ENCODE data around the gene FGF21.
A peak's percentile ranks its signal among the peaks of the same experiment; 100 is the strongest.
"Not testable (repeated sequence)": the region's sequence is repeated elsewhere in the genome, so short reads cannot be mapped to it uniquely, and the experiment has no call there.

Gene FGF21, protein sequence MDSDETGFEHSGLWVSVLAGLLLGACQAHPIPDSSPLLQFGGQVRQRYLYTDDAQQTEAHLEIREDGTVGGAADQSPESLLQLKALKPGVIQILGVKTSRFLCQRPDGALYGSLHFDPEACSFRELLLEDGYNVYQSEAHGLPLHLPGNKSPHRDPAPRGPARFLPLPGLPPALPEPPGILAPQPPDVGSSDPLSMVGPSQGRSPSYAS

DNA sequence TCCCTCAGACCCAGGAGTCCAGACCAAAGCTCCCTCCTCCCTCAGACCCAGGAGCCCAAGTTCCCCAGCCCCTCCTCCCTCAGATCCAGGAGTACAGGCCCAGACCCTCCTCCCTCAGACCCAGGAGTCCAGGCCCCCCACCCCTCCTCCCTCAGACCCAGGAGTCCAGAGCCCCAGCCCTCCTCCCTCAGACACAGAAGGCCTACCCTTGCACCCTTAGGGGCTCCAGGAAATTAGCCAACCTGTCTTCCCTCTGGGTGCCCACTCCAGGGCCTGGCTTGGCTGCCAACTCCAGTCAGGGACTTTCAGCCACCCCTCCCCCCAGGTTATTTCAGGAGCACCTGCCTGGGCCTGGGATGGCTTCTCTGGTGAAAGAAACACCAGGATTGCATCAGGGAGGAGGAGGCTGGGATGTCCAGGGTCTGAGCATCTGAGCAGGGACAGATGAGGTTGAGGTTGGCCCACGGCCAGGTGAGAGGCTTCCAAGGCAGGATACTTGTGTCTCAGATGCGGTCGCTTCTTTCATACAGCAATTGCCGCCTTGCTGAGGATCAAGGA lies at the start of gene FGF21:
Gene FGF21, plus strand, starts transcription at position 441 of the 558 bp plus-strand sequence. CDS start 713 bp downstream, outside the sequence.
- DNase-seq (ENCODE audit: low spot score) = no peak

DNA sequence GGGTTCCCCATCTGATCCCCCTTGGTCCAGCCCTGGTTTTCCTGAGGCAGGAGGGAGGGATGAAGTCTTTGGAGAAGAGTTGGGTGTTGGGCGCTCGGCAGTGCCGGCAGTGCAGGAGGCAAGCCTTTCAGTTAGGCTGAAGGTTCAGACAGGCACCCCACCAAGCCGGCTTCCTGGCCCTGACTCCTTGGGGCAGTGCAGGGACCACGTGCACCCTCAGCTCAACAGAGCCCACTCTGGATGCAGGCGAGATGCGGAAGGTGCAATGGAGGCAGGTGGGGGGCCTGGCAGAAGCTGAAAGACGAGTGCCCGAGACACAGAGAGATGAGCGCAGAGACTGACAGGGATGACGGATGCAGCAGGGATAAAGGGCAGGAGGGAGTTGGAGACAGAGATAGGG lies 46.9 kb upstream of the FGF21 start:
- DNase-seq (ENCODE audit: low spot score) = no peak

DNA sequence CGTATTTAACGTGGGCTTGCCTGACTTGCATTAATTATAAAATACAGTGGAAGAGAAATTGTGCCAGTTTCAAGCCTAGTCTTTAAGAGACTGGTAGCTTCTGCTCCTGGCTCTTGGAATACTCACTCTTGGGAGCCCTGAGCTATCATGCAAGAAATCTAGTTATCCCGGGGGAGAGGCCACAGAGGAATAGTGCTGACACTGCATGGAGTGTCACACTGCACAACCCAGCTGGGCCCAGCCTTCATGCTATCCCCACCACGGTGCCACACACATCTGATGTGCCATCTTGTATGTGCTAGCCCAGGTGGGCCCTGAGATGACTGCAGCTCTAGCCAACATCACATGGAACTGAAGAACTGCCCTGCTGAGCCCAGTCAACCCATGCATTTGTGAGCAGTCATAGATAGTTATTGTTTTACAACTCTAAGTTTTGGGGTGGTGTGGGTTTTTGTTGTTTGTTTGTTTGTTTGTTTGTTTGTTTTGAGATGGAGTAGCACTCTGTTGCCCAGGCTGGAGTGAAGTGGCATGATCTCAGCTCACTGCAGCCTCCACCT lies 44.1 kb upstream of the FGF21 start:
- no peak for DNase-seq (ENCODE audit: low spot score)

DNA sequence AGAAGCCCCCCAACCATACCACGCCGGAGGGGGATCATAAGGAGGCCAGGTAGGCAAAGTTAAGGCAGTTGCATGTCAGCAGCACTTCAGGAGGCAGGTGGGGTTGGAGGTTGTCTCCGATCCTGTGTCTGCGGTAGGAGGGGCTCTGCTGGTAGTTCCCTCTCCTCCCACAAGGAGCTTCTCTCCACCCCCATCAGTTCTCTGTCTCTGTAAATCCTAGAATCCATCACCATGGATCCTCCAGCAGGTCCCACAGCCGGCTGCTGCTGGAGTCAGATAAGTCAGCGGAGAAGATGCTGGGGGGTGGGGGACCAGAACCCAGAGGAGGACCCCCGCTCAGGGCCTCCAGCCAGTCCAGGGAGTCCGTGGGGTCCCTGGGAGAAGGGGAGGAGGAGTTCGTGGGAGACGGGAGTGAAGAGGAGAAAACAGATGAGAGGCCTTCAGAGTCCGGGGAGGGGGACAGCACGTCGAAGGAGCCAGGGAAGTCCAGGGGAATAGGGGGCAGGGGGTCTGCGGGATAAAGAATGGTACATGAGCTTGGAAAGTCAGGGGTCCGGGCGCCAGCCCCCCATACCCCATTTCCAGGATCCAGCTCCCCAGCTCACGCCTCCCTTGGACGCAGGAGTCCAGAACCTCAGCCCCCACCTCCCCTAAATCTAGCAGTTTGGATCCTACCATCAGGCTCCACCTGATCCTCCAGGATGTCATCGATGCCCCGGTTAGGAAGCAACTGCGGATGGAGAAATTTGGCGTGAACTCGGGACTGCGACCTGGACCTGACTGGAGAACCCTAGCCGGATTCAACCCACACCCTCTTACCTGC lies 42.1 kb upstream of the FGF21 start:
- DNase-seq (ENCODE audit: low spot score) = no peak

DNA sequence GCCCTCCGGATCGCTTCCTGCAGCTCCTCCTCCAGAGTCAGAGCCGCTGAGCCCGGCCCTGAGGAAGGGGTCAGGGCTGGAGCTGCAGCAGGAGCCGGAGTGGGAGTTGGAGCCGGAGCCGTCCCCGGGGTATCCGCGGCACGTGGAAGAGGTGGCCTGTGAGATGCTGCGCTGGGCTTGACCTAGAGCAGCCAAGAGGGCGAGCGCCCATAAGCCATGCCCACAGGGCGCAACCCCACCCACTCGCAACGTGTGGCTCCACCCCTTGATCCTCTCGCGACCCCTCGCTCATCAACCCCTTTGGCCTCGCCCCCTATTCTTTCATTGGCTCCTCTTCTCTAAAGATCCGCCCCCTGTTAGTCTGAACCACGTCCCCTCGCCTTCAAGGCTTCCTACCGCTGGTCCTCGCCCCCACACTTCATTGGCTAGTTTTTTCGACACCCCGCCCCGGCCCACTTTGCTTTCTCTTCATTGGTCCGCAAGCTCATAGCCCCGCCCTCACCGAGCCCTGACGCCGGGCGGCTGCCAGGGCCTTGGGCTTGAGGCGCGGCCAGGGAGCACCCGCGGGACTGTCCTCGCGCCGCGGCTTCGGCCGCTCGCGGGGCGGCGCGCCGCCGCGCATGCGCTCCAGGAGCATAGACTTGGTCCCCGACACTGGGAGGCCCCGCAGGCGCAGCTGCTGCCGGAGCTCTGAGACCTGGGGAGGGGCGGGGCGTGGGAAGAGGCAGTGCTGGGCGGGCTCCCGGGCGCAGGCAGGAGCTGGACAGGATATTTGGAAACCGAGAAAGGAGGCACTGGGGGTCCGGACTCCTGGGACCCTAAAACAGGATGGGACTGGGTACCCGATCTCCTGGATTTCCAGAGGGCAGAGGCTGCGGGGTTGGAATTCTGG lies 41.2 kb upstream of the FGF21 start:
- DNase-seq (ENCODE audit: low spot score) = peak; percentile 98

DNA sequence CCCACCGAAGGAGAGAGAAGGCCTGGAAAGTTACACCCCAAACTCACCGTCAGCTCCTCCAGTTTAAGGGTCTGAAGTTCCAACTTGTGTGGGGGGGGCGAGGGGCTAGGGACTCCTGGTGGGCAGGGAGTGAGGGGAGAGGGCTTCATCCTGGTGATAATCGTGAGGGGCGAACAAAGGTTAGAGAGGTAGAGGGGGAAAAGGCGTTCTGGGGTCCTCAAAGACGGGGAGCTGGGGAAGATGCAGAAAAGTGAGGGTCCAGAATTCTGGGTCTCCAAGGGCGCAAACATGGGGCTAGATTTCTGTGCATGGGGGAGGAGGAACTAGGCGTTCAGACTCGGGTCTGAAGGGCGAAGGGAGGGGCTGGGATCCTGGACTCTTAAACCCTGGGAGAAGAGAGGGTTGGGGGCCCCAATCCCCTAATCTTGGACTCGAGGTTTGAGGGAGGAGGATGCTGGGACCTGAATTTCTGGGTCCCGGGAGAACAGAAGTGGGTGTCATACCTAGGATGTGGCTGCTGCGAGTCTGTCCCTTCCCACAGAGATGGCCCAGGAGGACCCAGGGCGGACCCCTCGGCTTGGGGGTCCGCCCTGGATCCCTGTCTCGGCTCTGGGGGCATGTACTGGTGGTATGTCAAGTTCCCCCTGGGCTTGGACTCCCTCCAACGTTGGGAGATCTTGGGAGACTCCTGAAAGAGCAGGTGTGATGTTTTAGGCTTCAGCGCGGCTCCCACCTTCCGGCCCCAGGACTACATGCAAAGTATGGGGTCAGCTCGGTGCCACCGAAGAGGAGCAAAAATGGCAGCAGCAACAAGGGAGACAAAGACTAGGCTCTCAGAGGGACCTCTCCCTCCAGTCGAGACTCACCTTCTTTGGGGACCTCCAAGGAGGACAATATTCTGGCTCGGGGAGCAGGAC lies 40.3 kb upstream of the FGF21 start:
- no peak for DNase-seq (ENCODE audit: low spot score)

DNA sequence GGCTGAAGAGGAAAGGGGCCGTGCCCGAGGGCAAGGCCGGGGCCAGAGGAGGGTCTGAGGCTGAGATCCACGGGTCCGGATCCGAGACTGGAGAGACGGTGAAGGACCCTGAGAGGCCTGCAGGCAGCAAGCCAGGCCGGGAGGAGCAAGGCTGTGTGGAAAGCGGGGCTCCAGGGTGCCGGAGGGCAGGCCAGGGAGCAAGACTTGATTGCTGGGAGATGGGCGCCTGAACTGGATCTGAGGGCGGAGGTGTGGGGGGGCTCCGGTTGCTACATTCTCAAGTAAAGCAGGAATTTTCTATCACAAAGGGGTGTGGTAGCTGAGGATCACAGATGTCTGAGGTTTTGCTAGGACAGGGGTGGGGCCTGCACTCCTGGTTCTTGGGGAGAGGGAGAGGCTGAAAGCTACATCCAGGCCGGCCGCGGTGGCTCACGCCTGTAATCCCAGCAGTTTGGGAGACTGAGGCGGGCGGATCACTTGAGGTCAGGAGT lies 39.6 kb upstream of the FGF21 start:
- no peak for DNase-seq (ENCODE audit: low spot score)

DNA sequence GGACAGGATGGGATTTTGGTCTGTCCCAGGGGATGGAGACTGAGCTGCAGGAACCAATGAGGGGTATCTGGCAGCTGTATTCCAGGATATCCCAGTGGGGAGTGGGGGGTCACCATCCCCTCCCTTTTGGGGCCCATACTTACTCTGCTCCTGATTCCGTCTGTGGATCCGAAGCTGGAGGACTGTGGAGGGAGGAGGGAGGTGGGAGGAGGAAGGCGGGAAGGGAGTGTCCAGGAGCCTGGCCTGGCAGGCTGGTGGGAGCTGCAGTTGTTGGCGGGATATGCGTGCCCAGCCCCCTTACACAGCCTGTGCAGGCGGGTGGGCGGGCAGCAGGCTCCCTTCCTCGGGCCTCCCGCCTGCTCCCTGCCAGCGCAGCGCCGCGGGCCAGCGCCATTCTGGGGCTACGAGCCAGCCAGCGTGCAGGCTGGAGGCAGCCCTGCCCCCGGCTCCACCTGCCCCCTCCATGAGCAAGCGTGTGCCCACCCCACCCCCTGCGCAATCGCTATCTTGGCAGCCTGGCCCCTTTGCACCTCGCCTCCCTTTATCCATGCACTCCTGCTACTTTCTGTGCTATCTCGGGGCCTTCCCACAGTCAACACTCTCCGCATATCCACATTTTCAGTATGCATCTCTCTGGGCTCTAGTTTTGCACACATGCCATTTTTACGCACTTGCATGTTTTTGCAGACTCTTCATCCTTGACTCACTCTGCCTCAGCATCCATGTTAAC lies 38.6 kb upstream of the FGF21 start:
- no peak for DNase-seq (ENCODE audit: low spot score)

DNA sequence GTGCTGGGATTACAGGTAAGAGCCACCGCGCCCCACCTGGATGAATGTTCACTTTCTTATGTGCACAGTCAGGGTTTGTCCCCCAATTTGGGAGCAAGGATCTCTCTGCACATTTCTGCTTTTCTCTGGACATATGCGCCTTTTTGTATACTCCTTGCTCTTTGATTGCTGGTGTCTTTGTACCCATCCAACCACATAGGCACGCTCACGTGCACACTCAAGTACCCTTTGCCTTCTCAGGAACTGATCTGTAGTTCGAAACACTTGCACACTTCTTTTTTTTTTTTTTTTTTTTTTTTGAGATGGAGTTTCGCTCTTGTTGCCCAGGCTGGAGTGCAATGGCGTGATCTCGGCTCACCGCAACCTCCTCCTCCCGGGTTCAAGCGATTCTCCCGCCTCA lies 37.2 kb upstream of the FGF21 start:
- DNase-seq (ENCODE audit: low spot score) = not testable (repeated sequence)

DNA sequence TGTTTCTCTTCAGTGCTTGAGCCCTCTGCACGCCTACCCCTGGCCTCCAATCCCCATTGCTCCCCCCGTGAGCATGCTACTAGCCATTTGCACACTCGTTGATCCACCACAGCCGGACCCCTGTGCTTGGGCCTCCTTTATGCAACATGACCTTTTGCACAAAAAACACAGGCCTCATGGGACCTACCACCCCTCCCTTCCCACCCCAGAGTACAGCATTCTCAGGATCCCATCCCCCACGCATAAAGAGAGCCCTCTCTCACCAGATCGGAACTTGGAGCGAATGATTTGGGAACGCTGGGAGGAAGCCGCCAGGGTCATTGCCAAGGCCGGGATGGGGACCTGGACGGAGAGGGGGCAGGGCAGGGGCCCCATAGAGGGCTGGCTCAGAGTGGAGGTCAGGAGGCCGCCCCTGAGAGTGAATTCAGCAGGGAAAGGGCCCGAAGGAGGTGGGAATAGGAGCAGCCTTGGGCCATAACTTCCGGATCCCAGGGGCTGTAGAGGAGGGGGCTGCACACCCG lies 36.6 kb upstream of the FGF21 start:
- no peak for DNase-seq (ENCODE audit: low spot score)

DNA sequence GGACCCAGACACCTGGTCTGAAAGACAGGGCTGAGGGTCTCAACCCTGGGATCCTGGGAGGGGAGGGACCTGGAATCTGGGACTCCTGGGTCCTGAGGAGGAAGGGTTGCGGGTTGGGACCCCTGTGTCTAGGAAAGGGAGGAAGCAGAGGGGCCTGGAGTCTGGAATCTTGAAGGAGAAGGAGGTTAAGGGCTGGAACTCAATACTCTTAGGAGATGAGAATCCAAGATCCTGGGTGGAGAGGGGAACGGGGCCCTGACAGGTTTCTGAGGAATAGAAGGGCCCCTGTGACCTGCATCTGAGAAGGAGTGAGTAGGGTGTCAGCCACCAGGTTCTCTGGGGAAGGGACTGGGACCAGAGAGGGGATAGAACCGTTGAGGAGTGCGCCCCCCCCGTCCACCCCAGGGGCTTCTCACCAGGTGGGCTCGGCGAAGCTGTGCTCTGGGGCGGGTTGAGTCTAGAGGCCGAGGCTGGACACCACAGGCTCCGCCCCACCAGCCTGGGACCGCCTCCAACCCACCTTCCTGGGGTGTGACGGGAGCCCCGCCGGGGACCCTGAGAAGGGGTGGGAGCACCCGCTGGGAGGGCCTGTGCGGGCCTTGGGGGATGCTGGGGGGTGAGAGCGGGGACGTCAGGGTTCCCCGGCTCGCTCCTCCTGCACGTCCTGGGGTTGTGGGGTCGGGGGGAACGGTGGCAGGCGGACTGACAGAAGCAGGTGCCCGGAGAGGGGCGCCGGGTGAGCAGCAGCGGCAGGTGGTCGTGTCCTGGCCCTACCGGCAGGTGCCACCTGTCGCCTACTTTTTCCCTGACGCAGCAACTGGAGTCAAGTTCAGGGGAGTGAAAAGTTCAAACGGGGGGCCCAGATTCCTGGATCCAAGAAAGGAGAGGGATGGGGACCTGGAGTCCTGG lies 35.8 kb upstream of the FGF21 start, which contains the start of gene MAMSTR:
Gene MAMSTR, minus strand, starts transcription at position 463 of the 909 bp plus-strand sequence. CDS start 694 bp downstream, outside the sequence.
- no peak for DNase-seq (ENCODE audit: low spot score)

DNA sequence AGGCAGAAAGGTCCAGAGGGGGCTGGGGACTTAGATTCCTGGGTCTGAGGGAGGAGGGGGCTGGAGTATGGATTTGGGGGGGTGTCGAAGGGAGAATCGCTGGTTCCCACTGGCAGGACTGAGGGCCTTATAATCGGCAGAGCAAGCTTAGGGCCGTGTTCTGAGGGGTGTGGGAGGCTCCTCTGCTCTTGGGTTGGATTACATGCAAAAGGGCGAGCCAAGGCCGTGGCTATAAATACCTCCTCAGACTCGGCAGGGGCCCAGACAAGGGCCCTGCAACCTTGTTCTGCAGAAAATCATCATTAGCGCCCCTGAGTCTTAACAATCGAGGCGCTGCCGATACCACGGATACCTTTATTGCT lies 35.1 kb upstream of the FGF21 start:
- DNase-seq (ENCODE audit: low spot score) = no peak

DNA sequence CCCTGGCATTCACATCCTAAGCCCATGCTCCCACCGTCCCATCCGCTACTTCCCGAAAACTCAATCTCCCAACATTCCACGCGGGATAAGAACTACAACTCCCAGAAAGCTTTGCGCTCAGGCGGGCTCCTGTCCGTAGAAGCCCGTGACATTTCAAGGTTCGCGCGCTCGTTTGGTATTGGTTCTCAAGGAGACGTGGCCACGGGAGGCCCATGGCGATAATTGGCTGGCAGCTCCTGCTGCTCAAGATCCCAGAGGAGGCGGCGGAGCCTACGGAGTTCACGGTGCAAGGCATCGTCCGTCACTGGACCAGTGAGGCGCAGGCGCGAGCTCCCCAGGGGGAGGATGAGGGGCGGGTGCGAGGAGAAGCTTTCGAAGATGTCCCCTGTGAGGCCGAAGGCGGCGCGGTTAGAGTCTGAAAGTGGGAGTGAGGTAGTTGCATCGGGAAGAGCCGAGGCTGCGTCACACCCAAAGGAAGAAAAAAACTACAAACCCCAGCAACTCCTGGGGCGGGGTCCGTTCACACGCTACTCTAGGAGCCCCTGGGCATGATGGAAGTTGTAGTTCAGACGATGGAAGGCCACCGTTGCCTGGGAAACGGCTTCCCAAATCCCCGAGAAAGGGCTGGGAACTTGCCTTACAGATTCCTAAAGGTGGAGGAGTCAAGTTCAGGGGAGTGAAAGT lies 34.6 kb upstream of the FGF21 start:
- peak; percentile 93 for DNase-seq (ENCODE audit: low spot score)

DNA sequence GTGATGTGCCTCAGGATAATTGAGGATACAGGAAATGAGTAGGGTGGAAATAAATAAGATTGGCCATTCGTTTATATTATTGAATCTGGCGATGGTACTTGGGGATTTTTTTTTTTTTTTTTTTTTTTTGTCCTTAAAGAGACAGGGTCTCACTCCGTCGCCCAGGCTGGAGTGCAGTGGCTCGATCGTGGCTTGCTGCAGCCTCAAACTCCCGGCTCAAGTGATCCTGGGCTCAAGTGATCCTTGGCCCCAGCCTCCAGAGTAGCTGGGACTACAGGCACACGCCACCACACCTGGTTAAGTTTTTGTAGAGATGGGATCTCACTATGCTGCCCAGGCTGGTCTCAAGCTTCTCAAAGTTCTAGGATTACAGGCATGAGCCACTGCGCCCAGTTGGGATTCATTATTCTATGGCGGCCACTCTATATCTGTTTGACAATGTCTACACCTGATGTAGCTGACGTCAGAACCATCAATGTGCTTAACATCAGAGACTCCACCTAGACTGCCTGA lies 33.1 kb upstream of the FGF21 start:
- no peak for DNase-seq (ENCODE audit: low spot score)

DNA sequence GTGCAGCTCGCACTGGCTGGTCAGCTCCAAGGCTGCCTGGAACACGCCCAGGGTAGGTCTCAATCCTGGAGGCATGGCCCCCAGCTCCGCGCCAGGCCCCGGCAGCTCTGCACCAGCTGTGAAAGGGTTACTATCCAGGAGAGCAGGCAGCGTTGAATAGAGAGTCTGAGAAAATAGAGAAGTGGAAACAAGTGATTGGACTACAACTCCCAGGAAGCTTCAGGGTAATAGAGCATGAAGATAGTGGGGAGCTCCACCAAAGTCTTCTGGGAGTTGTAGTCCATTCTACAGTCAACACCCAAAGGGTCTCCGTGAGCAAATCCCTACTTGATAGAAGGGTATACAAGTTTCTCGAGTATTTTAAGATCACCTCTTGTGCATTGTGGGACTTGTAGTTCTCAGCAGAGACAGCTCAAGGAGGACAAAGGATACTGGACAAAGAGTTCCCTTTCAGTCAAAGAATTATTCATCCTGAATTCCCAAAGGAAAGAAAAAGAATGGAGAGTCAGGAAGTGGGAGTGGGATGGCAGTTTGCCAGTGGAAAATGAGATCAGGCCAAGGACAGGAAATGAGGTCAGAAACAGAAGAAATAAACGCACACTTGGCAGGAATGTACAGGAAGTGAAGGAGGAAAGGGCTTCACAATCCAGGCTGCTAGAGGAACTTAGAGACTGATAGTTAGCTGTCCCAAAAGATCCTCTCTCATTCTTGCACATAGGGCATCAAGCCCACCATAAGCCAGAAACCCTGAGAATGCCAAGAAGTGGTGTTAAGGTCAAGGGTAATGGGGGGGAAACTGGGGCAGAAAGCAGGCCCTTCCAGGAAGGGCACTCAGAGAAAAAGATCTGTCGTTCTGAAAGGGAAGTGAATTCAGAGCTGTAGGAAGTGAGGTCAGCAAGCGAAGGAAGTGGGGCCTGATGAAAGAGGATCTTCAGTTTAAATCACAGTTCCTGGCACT lies 30.2 kb upstream of the FGF21 start:
- peak; percentile 51 for DNase-seq (ENCODE audit: low spot score)

DNA sequence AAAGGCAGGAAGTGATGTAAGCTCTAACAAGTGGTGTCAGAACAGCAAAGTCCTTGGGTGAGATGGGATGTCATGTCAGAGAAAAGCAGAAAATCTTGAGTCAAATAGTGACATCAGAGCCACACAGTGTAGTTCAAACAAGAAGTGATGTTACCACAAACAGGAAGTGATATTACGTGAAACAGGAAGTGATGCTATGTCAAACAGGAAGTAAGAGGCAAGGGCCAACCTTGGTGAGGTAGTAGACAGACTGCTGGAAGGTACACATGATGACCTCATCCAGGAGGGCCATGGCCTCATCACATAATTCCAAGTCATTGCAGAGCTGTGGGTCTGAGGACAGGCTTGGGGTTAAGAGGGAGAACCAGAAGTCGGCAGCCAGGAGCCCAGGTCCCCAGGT lies 28.8 kb upstream of the FGF21 start:
- DNase-seq (ENCODE audit: low spot score) = peak; percentile 31
